ENCODE data around the gene USP14. TPM values are rescaled to one million over a fixed set of nuclear protein-coding genes. Genes with fewer than 3 reads are reported as not detected.

Gene USP14
- total and polyA plus RNA-seq, 2 donors (not counting 3 experiments of a cell fraction or from before 2014, with no cell fraction given): 13.2 to 98.4 TPM

DNA sequence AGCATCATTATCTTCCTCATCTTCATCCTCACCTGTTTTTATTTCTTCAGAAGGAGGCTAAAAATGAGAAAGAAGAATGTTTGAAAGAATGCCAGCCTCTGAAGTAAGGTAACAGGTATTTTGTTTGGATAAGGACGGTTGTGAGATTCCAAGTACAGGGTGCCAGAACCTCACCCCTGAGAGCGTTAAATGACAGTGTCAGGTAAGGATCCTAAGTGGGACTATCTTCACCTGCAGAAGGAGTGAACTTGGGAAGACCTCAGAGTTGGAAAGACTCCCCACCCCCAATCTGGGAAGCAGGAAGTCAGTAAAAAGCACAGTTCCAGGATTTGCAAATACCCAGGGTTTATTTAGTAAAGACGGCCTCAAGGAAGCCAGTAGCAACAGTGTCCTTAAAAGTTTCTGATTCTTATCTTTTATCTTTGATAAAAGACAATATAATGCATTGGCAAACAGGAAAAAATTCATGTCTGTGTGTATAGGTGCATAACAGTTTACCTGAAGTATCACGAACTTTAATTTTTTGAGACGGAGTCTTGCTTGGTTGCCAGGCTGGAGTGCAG is 57.2 kb downstream of the USP14 start:
- no TSS peak for BruUV-seq (replicated peaks)
- Histone ChIP-seq H3K9ac (replicated peaks; ENCODE audit: extremely low read depth, insufficient read depth, low read length) (no peak overlapping the region), H3K79me2 (ENCODE audit: control insufficient read depth, insufficient read depth, low read length) (no peaks in the 10 kb centered on the region), H4K20me1 (replicated peaks; ENCODE audit: control insufficient read depth, extremely low read depth, insufficient read depth, low read length) (no peaks in the 10 kb centered on the region), H3K27me3 (ENCODE audit: control insufficient read depth in 2 of 2, insufficient read depth in 2 of 2, low read length in 2 of 2) (no peaks in the 10 kb centered on the region), H3K27ac (ENCODE audit: insufficient read depth, low read depth, low read length) (no peak overlapping the region), H3K4me1 (ENCODE audit: control insufficient read depth, extremely low read depth, insufficient read depth, low read length) (peaks cover 9% of the 10 kb centered on the region), H3K9me3 (replicated peaks; ENCODE audit: control insufficient read depth, insufficient read depth, low read length) (no peaks in the 10 kb centered on the region), H3K4me2 (ENCODE audit: insufficient read depth, low read length) (no peak overlapping the region), H3K9me1 (replicated peaks; ENCODE audit: control insufficient read depth, extremely low read depth, insufficient read depth, low read length) (no peaks in the 10 kb centered on the region), H3K36me3 (ENCODE audit: control insufficient read depth in 2 of 2, extremely low read depth in 1 of 2, insufficient read depth in 2 of 2, low read length in 2 of 2) (peaks cover 17 to 39% of the 10 kb centered on the region in 2 experiments), H3K4me3 (replicated peaks in 1 of 3; ENCODE audit: insufficient read depth in 1 of 3, low read depth in 1 of 3, low read length in 3 of 3) (no peak overlapping the region), H2AFZ (ENCODE audit: low read depth, low read length) (no peak overlapping the region)
- intact Hi-C loops (cut with micrococcal nuclease): no loop called here
- FAIRE-seq: no peak
- dilution Hi-C loops (cut with MboI; ENCODE audit: extremely low pct_ligation_motif_present, low sequenced_read_pairs): no loop called here
- ChIA-PET CTCF (no interaction called here), POLR2A (no interaction called here)
- no peak for TF ChIP-seq FOS (IDR thresholded peaks at IDR 0.05; ENCODE audit: borderline replicate concordance, insufficient read depth, low read length)
- TF ChIP-seq JUN (IDR thresholded peaks at IDR 0.05; ENCODE audit: borderline replicate concordance, insufficient read depth, insufficient read length, low read depth): no peak
- no peak for TF ChIP-seq MYC (IDR thresholded peaks at IDR 0.05; ENCODE audit: low read depth, low read length)
- TF ChIP-seq EZH2 (IDR thresholded peaks at IDR 0.05; ENCODE audit: borderline replicate concordance, low read depth, low read length, severe bottlenecking): no peak
- TF ChIP-seq POLR2AphosphoS5 (IDR thresholded peaks at IDR 0.05; ENCODE audit: insufficient read depth, low read depth, low read length): no peak
- TF ChIP-seq GATA2 (IDR thresholded peaks at IDR 0.05; ENCODE audit: insufficient read depth, insufficient read length, low read depth, low read length): no peak
- TF ChIP-seq, protein P1, sequence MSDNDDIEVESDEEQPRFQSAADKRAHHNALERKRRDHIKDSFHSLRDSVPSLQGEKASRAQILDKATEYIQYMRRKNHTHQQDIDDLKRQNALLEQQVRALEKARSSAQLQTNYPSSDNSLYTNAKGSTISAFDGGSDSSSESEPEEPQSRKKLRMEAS (IDR thresholded peaks at IDR 0.05; ENCODE audit: insufficient read depth, insufficient read length): no peak
- TF ChIP-seq POLR2A (IDR thresholded peaks at IDR 0.05; ENCODE audit: low read depth, low read length): no peak
- TF ChIP-seq, protein P2, sequence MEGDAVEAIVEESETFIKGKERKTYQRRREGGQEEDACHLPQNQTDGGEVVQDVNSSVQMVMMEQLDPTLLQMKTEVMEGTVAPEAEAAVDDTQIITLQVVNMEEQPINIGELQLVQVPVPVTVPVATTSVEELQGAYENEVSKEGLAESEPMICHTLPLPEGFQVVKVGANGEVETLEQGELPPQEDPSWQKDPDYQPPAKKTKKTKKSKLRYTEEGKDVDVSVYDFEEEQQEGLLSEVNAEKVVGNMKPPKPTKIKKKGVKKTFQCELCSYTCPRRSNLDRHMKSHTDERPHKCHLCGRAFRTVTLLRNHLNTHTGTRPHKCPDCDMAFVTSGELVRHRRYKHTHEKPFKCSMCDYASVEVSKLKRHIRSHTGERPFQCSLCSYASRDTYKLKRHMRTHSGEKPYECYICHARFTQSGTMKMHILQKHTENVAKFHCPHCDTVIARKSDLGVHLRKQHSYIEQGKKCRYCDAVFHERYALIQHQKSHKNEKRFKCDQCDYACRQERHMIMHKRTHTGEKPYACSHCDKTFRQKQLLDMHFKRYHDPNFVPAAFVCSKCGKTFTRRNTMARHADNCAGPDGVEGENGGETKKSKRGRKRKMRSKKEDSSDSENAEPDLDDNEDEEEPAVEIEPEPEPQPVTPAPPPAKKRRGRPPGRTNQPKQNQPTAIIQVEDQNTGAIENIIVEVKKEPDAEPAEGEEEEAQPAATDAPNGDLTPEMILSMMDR (IDR thresholded peaks at IDR 0.05; ENCODE audit: extremely low read depth in 1 of 2, insufficient read depth in 1 of 2, low read depth in 1 of 2, low read length in 2 of 2): no peak
- no peak for DNase-seq (ENCODE audit: low read depth, low spot score)
